Stimulated activated CD8-positive, alpha-beta memory T cell treated with anti-CD3 and anti-CD28 coated beads, Interleukin-7, amount 100 ng/mL, for 24 hours (primary cell): ENCODE results near the gene POLR2C.
A peak's percentile ranks its signal among the peaks of the same experiment; 100 is the strongest.

Experiments
- DNase-seq: peaks from one replicate; pipeline ENCODE4 v3.0.0-alpha.2; 2020; ENCODE audit warnings: low read depth

The POLR2C gene

DNA sequence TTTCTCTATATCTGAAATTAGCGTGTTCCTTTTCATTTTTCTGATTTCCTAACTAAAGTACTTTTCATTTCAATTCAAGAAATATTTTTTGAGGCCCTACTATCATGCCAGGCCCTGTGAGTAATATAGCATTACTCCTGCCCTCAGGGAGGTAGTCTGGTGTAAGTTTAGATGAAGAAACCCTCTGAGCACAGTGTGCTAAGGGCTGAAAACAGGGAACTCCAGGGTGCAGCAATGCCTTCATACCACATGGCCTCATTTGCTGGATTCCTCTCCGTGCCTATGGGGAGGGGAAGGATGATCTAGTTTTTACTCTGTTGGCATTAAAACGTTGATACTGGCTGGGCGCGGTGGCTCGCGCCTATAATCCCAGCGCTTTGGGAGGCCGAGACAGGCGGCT lies 10.5 kb upstream of the POLR2C start:
- no peak for DNase-seq

DNA sequence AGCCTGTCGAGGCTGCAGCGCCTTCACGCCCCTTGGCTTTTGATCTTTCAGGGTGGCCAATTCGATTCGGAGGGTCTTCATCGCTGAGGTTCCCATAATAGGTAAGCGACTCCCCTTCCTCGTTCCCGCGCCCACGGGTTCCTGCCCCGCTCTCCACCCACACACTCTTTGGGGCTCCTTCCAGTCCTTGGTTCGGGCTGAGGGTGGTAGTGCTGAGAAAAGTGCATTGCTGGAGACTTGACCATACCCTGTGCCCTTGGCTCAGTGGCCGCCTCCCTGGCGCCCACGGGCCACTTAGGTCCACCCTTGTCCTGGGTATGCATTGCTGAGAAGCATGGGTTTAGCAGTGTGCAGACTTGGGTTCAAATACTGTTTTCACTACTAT lies 491 bp downstream of the POLR2C start:
- DNase-seq, result no peak

DNA sequence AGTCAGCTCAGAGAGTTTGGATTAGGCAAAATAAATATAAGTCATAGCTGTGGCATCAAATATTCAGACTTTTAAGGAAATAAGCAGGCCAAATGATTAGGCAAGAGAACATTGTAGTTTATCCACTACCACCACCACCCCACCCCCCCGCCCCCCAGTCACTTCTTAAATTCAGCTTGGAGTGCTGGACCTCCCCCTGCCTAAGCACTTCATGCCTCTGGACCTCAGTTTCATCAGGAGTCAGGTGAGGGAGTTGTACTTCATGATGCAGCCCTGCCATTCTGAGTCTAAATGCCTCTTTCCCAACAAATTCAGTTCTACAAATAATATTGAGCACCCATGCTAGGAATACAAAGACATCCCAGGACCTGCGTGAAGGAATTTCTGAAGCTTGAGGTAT lies 2.0 kb downstream of the POLR2C start:
- no peak for DNase-seq

DNA sequence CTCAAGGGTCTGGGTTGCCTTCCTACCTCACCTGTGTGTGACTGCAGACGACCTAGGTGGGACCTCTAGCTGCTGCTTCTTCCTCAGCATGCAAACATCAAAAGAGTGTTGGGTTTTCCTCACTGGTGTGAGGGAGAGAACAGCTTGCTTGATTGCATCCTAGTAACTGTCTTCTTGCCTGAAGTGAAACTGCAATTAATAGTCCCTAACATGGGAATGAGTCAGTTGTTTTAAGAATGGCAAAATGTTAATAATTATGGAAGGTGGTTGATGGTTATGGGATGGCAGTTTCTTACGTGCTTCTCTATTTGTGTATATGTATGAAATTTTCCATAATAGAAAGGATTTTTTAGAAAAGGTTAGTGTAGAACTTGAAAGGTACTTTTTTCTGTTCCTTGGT lies 5.9 kb downstream of the POLR2C start:
- no peak for DNase-seq

DNA sequence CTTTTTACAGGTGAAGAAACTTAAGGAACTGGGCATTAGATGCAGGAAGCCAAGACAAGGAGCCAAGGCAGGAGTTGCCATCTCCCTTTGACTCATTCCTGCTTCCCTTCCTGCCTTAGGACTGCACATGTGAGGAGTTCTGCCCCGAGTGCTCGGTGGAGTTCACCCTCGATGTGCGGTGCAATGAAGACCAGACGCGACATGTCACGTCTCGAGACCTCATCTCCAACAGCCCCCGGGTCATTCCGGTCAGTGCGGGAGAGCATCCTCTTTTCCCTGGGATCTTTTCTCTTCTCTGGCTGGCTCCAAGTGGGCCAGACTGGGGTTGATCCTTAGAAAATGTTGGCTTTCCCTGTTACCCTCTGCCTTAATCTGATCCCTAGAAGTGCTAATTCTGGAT lies 6.6 kb downstream of the POLR2C start:
- DNase-seq, result no peak

DNA sequence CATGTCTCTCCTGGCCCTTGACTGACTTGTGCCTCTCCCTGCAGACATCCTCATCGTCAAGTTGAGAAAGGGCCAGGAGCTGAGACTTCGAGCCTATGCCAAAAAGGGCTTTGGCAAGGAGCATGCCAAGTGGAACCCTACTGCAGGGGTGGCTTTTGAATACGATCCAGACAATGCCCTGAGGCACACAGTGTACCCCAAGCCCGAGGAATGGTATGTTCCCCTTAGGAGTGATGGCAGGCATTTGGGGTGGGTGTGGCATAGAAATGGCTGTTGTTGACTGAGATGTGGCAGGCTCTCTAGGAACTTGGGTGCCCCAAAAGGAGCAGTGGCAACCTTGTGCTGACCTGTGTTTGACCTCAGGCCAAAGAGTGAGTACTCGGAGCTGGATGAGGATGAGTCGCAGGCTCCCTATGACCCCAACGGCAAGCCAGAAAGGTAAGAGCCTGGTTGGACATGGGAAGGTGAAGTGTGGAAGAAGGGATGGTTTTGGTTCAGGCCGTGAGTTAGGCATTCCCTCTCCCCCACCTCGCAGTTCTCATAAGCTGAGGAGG lies 7.5 kb downstream of the POLR2C start:
- no peak for DNase-seq

DNA sequence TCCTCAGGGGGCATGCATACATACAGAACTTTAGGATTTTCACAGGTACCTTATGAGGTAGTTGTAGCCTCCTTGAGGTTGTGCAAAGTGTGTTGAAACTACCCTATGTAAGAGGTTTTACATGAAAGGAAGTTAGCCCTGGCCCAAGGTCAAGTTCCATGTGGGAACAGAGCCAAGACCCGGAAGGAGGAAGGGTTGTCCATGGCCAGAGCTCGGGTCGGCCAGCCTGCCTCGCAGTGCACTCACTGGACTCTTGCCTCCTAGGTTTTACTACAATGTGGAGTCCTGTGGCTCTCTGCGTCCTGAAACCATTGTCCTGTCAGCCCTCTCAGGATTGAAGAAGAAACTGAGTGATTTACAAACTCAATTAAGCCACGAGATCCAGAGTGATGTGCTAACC lies 8.2 kb downstream of the POLR2C start:
- no peak for DNase-seq

DNA sequence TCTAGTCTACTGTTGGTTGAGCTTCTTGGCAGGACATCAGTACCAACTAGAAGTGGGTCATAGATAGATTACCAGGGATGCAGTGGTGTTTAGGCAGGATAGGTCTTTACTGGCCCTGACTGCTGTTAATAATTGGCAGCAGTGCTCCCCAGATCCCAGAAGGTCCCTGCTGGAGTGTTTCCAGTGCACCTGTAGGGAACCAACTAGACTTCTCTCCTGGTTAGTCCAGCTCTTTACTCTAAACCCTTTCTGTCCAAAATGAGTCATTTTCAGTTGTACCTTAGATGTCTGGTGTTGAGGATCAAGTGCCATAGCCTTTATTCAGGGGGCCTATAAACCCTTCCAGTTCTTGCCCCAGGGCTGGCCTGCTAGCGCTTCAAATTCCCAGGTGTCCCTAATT lies 8.7 kb downstream of the POLR2C start:
- no peak for DNase-seq

DNA sequence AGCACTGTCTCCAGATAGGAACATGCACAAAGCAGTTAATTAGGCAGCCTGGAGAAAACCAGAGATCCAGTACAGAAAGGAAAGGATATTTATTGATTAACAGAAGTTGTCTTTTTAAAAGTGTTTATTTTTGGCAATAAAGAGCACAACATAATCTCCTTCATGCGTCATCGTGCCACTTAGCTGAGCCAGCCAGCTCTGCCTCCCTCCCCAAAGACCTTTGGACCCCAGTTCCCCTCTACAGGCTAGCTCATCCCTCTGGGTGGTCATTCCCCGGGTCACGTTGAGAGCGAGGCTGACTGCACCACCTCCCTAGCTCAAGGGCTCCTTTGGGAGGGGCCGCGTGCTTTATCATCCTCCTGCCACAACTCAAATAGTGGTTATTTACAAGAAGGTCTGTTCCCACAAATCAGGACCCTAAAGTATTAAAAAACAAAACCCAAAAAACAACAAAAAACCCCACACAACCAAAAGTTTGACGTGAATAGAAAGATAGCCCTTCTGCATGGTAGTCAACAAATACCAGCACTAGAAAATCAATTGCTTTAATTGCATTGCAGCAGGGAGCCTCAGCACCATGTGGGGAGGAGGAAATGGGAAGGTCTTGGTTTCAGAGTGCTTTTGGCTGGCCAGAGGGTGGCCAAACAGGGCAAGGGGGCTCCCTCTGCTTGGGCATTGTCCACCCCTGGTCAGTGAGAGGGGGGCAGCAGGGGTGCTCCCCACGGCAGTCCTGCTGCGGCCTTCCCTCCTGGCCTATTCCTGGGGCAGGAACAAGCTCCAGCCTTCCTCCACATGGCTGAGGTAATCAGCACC lies 9.6 kb downstream of the POLR2C start:
- no peak for DNase-seq

DNA sequence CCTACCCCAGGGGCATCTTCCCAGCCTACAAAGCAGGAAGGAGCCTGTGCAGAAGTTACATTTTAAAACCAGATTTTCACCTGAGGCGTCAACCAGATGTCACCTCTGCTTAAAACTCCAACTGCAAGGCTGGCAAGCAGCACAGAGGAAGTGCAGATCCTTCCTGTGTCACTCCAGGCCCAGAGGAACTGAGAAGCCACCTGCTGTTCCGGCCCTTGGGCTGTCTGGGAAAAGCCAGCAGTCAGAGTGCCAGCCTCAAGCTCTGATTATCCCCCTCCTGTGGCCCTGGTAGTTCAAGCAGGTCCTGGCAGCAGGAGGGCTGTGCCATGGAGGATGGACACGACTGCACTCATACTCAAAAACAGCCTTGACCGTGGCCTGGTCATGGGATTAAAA lies 10.2 kb downstream of the POLR2C start:
- no peak for DNase-seq

DNA sequence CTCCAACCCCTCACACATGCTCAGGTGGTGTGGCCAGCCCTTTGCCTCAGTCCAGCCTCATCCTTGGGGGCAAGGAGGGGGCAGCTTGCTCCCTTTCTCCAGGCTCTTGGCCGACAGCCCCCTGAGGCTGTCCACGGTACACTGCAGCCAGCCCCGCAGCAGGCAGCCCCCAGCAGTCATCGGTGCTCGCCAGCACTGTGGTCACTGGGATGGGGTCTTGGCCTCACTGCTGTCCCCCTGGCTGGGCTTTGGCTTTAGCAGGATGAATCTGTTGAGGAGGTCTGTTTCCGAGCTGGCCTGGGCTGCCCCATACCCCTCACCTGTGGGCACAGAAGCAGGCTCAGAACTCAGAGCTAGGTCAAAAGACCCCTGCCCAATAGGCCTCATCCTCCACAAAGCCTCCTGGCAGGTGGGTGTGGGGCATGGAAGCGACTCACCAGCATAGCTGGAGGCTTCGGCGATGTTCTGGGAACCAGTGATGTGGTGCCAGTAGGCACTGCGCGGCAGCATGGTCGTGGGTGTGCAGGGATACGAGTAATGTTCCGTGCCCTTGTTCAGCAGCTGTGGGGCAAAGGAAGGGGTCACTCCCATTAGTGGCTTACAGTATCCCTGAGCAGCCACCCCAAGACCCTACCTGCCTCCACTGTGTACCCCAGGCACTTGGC lies 10.8 kb downstream of the POLR2C start:
- no peak for DNase-seq

DNA sequence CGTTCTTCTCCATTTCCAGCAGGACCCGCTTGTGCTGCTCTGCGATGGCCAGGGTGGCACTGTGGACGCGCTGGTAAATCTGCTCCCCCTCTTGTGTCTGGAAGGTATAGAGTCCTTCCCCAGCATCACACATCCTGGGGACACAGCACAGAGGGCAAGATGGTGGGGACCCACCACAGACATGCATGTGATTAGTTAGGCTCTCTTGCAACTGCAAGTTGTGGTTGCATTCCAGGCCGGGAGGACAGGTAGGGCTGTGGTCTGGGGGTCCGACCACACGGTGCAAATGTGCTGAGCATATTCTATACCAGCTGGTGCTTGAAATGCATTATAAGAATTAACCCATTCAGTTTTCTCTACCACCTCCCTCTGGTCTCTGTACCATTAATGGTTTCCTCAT lies 11.4 kb downstream of the POLR2C start:
- no peak for DNase-seq

DNA sequence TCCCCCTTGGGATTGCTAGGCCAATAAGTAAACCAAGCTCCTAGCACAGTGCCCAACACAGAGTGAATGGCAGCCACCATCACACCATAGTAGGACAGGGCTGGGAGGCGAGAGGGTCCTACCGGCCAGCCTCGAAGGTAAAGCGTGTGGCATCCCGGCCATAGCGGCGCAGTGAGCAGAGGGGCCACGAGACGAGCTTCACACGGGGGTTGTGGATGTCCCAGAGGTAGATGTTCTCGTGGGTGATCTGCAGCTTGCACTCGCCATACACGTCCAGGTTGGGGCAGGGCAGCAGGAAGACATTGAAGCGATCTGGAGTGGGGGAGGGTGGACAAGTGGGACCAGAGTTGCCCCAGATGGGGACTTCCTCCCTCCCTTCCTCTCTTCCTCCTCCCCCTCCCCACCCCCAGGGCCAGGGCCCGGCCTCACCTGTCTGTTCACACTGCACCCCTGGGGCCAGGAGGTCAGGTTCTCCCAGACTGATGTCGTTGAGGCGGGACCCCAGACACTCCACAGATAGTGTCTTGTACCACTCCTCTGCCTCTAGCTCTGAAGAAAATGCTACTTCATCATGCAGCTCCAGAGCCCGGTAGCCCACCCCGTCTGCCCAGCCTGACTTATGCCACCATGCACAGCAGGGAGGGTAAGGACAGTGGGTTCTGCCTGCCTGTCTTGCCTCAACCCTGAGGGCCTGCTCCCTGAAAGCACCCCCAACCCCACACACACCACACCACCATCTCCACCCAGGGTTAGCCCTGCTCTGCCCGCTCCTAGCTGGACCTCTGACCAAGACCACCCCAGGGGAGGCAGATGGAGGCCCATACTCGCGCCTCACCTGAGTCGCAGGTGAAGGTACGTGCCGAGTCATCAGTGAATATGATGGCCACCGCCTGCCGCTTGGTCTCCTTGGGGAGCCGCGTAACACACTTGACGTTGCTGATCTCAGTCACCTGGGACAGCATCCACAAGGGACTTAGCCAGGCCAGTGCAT lies 12.5 kb downstream of the POLR2C start:
- no peak for DNase-seq

DNA sequence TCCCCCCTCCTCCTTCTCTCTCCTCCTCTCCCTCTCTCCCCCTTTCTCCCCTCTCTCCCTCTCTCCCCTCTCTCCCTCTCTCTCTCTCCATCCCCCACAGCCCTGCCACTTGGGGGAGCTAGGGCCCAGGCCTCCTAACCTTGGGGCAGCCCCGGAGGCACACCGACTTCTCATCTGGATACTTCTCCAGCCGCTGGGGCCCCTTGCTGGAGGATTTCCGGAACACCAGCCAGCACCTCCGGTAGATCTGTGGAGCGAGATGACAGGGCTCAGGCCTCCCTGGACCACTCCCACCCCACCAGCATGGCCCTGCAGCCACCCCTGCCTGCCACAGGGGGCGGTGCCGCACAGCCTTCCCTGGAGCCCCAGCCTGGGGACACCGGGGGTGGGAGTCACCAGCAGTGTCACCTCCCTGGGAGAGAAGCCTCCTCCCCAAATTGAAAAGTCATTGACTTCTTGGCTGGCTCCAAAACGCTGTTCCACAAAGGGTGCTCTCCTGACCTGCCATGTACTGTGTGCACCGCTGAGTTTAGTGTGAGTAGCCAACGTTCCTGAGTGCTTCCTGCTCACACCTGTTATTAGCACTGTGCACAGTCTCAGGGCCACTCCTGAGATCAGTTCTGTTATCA lies 13.3 kb downstream of the POLR2C start:
- peak; percentile 59 for DNase-seq

DNA sequence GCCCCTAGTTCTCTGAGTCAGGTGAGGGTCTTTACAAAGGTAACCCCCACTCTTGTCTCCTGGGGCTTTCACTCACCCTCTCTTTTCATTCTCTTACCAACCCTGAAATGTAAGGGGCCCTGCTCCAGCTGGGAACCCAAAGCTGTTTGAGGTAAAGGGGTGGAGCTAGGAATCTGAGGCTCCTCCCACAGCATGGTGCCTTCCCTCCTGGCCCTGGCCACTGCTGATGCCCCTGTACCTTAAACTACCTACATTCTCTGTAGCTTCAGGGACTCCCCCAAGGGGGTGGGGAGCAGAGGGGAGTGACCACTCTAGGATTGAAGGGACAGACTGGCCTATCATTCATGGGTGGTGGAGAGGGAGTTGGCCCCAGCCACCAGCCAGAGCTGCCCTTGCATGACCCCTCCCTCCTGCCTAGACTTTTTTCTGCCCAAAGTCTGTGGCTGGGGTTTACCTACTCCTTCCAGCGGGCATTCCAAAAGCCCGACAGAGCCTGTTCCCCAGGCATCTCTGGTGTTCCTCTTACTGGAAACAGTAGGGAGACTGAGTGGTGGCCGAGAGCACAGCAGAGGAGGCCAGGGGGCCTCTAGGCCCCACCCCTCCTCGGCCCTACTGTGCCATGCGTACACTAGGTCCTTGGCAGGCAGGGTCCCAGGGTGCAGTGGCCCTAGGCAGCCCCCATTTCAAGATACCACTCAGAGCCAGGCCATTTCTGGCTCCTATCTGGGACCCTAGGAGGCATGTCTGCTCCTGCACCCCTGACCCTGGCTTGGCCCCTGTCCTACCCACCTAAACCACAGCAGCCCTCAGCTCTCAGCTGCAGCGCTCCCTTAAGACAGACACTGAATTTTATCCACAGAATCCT lies 14.3 kb downstream of the POLR2C start:
- no peak for DNase-seq

DNA sequence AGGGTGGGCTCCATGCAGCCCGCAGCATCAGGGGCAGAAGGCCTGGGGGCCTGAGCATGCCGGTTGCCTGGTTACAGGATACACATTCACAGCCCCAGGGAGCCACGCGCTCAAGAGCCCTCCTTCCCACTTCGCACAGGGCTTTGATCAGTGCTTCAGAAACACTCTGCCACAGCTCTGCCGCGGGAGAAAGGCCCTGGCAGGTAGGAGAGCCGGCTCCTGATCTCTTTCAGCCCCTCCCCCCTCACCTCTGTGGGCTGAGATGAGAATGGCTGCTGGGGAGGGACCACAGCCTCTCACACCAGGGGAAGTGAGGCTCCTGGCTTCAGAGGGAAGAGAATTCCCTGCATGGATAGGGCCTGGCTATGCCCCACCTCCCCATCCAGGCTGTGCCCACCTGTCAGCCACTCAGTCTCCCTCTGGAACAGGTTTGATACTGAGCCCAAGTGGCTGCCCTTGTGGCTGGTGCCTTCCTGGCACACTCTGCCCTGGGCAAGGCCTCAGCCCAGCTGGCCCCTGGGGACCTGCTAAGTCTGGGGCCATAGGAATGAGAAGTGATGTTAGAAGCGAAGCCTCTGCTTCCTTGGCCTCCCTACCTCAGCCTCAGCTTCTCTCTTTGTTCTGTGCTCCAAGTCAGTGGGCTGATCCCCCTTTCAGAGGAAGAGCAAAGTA lies 15.2 kb downstream of the POLR2C start:
- no peak for DNase-seq

DNA sequence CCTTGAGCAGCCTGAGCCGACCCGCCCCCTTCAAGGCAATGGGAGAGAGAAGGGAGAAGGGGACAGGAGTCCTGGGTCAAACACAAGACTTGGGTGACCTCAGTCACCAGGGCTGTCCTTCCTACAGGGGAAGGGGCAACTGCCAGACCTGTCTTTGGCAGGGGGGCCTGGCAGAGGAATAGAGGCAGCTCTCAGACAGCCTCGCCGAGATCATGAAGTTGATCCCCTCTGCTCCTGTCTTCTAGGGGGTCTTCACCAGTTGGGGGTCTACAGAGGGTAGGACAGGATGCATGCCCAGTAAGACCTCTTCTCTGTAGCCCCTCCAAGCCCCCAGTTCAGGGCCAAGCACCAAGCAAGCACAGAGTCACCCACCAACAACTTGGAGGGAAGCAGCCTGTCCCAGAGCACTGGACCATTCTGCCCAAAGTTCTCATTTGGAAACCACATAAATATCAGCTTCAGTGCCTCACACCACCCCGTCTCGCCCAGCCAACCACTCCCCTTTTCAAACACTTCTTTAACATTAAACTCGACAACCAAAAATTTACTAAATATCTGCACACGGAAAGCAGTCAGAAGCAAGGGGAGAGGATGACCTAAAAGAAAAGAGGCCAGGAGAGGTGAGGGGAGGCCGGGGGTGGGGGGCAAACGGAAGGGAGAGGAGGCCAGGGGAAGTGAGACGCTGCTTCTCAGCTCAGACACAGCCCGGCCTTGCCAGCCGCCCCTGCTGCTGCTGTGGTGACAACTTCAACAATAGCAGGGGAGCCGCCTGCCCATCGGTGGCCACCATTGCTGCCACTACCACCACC lies 16.1 kb downstream of the POLR2C start:
- no peak for DNase-seq

DNA sequence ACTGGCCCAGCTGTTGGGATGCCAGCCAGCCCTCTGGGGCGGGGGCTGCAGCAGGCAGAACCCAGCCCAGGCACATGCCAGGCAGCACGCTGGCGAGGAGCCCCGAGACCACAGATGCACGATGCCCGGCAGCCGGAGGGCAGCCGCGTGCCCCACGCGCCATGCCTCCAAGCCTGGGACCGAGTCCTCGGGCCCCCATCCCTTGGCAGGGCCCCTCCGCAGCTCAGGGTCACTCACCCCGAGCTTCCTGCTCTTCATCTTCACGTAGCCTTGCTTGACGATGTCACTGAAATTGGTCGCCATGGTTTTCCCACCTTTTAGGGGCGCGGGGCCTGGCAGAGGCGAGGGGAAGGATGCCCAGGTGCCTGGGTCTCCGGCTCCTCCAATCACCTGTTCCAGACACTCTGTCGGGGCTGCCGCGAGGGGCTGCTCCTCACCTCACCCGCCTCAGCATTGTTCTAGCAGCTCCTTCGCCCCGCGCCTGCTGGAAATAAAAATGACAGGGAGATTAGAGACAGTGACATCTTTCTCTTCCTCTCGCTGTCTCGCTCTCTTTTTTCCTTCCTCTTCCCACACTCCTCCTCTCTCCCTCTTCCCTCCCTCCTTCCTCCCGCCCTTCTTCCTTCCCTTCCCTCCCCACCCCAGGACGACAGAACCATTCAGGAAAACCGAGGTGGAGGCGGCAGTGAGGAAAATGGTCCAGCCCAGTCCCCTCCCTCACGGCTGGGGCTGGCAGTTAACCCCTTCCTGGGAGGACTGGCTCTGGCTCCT lies 16.9 kb downstream of the POLR2C start:
- DNase-seq, result no peak
